Effector CD4-positive, alpha-beta T cell (primary cell): ENCODE results near the gene RBFOX1.

Experiments
- DNase-seq: peaks from one replicate; pipeline ENCODE4 v3.0.0-alpha.2; 2020

Gene RBFOX1

DNA sequence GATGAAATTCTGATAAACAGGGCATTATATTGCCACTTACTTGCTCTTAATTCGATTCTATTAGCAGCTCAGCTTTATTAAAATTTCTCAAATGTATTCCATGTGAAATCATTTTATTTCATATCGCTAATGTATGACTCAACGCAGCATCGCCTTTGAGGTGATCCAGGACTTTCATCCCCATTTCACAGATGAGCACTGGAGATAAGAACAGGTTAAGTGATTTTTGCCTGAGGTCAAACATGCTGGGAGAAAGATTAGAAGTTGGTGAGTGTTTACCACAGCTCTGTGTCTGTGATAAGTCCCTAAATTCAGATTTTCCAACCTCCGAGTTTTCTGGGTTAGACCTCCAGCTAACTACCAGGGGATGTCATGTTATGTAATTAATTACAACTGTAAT is 43.6 kb downstream of the RBFOX1 start:
- DNase-seq = no peak

DNA sequence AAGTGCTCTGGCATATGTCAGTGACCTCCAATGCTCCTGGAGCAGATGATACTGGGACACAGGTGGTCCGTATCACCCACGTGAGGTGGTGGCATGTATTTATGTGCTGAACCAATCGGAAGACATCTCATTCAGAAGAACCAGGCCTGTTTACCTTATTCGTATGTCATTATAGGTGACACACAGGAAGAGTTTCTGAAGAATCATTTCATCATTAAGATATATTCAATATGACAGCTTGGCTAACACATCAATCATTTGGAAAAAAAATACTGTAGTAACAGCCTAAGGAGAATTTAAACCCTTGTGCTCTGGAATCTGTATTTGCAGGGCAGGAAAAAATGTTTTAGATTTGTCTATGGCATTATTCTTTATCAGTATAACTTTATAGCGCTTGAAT is 44.6 kb downstream of the RBFOX1 start:
- no peak for DNase-seq

DNA sequence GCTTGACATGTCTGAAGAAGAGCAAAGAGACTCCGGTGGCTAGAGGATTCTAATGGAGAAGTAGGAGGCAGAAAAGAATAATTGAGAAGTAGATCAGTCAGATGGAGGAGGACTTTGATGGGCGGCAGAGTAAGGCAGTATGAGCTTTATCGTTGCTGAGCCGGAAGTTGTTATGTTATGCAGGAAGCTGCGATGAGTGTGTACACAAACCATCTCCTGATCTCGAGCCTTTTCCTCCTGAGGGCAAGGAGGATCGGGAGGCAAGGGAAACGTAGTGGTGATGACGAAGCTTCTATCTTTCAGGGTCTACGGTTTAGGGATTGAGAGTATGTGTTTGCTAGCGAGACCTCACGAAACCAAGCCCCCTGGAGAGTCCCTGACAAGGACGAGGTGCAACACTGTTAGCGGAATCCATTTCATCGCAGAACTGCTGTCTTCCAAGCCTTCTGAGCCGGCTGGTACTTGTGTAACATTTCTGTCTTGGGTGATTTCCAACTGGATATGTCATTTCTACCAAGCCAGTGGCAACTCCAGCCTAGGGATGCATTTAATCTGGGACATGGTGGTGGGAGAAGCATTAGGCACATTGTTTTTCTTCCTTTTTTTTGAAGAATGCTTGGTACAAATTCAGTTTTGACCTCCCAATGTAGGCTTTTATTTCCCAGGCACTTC is 45.5 kb downstream of the RBFOX1 start:
- DNase-seq = no peak

DNA sequence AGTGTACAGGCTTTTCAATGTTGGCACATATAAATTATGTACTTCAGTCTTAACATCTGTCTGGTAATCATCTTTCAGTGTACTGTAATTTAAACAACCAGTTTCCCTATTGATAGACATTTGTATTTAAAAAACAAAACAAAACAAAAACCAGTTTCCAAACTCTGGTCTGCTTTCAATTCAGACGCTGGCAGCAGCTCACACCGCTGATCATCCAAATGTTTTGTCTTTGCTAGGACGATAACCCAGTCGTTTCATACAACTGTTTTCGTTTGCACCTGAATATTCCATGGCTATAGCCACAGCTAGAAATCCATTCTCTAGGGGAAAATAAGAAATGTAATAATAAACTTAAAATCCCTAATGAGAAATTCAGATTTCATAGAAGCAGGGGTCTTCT is 47.8 kb downstream of the RBFOX1 start:
- DNase-seq = no peak

GRCh38 chr16:7380911-7381310 is 48.3 kb downstream of the RBFOX1 start:
- no peak for DNase-seq

GRCh38 chr16:7381671-7382070 is 49.0 kb downstream of the RBFOX1 start:
- no peak for DNase-seq

GRCh38 chr16:7382521-7382920 is 49.9 kb downstream of the RBFOX1 start:
- no peak for DNase-seq

DNA sequence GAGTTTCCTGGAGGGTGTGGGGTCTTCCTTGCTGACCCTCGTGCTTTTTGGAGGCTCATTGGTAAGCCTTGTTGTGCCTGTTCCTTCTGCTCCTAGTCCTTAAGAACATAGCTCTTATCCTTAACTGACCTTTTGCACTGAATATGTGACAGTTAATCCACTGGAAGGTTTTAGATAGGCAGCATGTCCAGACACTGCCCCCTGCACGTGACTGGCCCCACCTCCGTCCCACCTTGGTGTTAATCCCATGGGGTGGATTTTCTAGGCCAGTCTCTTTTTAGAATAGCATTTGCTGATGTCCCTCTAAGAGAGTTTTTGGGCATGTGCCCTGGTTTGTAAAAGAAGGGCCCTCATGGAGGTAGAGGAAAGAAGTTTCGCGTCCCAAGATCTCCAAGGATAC is 58.3 kb downstream of the RBFOX1 start:
- DNase-seq = no peak

GRCh38 chr16:7391694-7392093 is 59.0 kb downstream of the RBFOX1 start:
- no peak for DNase-seq

DNA sequence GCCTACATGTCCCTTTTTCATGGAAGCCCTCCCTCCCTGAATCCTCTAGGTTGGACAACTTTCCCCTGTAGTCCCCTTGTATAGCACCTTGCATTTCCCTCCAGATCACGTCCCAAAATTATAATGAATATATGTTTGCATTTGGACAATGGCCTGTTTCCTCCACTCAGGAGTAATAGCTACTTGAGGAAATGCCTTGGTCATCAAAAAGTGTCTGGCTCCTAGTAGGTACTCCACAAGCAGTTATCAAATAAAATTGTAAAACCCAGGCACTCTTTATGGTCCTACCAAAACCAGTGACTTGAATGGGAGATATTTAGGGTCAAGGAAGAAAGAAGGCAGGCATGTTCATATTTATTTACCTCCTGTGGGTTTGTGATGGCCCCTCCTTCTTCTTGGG is 59.6 kb downstream of the RBFOX1 start:
- no peak for DNase-seq

DNA sequence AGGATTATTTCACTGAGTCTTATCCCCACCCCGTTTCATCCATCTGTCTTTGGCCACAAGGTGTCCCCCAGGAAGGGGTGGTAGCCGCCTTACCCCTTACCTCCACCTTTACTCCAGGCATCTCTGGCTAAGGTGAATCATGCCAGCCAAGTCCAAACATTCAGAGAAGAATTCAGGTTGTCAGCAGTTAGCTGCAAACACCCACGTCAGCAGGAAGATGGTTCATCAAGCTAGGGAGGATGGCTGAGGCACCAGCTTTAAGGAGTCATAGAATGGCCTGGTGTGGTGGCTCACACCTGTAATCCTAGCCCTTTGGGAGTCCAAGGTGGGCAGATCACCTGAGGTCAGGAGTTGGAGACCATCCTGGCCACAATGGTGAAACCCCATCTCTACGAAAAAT is 61.0 kb downstream of the RBFOX1 start:
- no peak for DNase-seq

GRCh38 chr16:7394720-7395336 is 62.2 kb downstream of the RBFOX1 start:
- DNase-seq = no peak

DNA sequence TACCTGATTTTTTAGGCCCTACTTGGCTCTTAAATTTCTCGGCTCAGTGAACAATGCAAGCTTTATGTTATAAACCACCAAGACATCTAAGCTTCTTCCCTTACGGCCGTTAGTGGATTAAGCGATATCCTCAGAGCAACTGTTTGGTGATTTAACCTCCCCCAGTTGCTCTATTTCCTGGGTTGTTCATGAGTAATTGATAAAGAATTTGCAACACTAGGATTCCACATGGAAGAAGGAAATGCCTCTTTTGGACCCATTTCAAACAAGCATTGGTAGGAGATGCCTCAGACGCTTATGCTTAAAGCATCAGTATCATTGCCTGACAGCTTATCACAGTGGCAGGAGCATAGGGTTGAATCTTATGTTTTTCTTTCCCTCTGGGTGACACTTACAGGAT is 65.3 kb downstream of the RBFOX1 start:
- no peak for DNase-seq

- no peak for DNase-seq
These were observed 65.9 kb downstream of the RBFOX1 start for GRCh38 chr16:7398536-7398935.

GRCh38 chr16:7399296-7399695 is 66.7 kb downstream of the RBFOX1 start:
- no peak for DNase-seq

- DNase-seq = no peak
These were observed 67.7 kb downstream of the RBFOX1 start for GRCh38 chr16:7400117-7400890.

- DNase-seq = no peak
These were observed 71.6 kb downstream of the RBFOX1 start for GRCh38 chr16:7404217-7404616.

DNA sequence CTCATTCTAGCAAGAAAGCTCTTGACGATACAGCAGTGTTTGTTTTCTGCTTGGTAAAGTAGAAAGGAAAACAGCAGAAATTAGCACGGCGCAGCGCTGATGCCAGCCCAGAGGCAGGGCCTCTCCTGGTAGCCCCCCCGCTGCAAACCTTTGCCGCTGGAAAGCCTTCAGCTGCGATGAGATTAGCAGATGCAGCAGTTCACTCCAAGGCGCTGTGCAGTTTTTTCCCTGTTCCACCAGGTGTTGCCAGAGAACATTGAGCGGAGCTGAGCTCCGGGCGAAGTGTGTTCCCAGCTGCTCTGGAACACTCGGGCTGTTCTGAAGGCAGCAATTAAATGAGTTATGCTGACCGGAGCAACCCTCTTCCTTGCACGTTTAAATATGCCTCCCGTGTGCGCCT is 72.5 kb downstream of the RBFOX1 start:
- DNase-seq = no peak

GRCh38 chr16:7408700-7409365 is 76.2 kb downstream of the RBFOX1 start:
- DNase-seq = no peak

- DNase-seq = no peak
These were observed 86.8 kb downstream of the RBFOX1 start for GRCh38 chr16:7419441-7419840.

DNA sequence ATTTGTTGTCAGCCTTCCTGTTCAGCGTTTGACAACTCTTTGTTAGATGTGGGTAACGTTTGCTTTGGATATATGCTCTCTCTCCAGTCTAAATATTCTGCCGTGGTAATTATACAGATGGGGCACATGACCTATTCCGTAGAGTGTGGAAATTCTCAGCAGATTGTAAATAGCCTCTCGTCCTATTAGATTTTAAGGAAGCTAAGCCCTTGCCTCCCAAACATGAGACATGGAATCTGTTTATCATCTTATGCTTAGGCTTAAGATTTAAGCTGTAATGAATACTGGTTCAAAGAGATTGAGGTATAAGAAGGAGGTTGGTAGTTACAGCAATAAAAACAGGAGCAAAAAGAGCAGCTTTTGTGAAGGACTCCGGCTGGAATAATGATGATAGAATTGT is 87.4 kb downstream of the RBFOX1 start:
- no peak for DNase-seq

DNA sequence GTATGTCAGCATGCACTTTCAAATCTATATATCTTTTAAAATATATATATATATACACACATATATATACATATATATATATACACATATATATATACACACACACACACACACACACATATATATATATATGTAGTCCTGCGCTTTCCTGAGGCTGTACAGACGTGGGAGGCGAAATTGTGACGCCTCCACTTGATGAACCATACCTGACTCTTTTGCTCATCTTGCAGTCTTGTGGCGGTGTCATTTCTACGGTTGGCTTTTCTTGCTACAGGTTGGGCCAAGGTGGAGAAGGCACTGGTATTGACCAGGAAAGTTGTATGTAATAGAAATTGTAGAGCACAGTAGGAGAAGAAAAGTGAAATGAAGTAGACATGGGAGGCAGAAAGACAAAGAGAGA is 88.2 kb downstream of the RBFOX1 start:
- DNase-seq = no peak

DNA sequence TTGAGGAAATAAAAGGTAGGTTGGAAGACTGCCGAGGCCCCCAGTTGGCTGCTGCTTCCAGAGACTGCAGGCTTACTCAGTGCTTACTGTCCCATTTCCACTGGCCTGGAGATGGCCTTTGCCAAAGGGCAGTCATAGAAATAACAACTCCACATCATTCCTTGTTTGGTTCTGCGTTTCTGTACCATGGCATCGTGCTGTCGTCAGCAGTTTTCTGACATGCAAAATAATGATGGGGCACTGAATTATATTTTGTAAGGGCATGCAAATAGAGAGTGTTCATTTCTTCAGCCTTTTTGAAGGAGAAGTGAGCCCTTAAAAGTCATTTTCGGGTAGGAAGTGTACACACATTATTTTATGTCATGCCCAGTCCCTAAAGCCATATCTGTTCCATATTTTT is 88.9 kb downstream of the RBFOX1 start:
- no peak for DNase-seq
